Measurements from ENCODE around the gene RAB31. TPM values are rescaled to one million over a fixed set of nuclear protein-coding genes. Genes with fewer than 3 reads are reported as not detected.

RAB31 gene
- total RNA-seq, 2 donors from 2014 or later: 7.7 to 86.9 TPM

GRCh38 chr18:9850309-9850708 lies 142.2 kb downstream of the RAB31 start:
- Histone ChIP-seq H3K36me3 (no peaks in the 10 kb centered on the region), H3K27me3 (replicated peaks; ENCODE audit: insufficient read depth) (no peaks in the 10 kb centered on the region), H3K4me1 (replicated peaks) (peaks cover 8% of the 10 kb centered on the region), H3K27ac (no peak overlapping the region), H3K4me3 (no peak overlapping the region), H3K9me3 (no peaks in the 10 kb centered on the region)
- intact Hi-C loops (cut with DNase I): loop anchor here (10.0 kb wide), 1 partner anchor 146 kb away; the partner anchor contains the start of gene RAB31
- WGBS: 85% methylated on average over 3 of the region's 3 CpGs
- no peak for DNase-seq (ENCODE audit: low spot score)
- TF ChIP-seq POLR2A (IDR thresholded peaks at IDR 0.05) (no peak), POLR2AphosphoS5 (IDR thresholded peaks at IDR 0.05) (no peak), CTCF (IDR thresholded peaks at IDR 0.05) (no peak)

- TF ChIP-seq POLR2A (IDR thresholded peaks at IDR 0.05): no peak
- TF ChIP-seq CTCF (IDR thresholded peaks at IDR 0.05): no peak
- TF ChIP-seq POLR2AphosphoS5 (IDR thresholded peaks at IDR 0.05): no peak
- no peaks in the 10 kb centered on the region for H3K27me3 ChIP-seq (replicated peaks; ENCODE audit: insufficient read depth)
- peaks cover 5% of the 10 kb centered on the region for H3K4me1 ChIP-seq (replicated peaks)
- H3K9me3 ChIP-seq: no peaks in the 10 kb centered on the region
- H3K36me3 ChIP-seq: no peaks in the 10 kb centered on the region
- 87% methylated on average over 2 of the region's 2 CpGs for WGBS
- intact Hi-C loops (cut with DNase I): loop anchor here (10.0 kb wide), 1 partner anchor 147 kb away; the partner anchor contains the start of gene RAB31
- H3K4me3 ChIP-seq: no peak overlapping the region
- no peak overlapping the region for H3K27ac ChIP-seq
- DNase-seq (ENCODE audit: low spot score): no peak
Measured at GRCh38 chr18:9851511-9851910, 143.4 kb downstream of the RAB31 start.

GRCh38 chr18:9852266-9853081 lies 144.4 kb downstream of the RAB31 start:
- no peaks in the 10 kb centered on the region for H3K27me3 ChIP-seq (replicated peaks; ENCODE audit: insufficient read depth)
- no peaks in the 10 kb centered on the region for H3K4me1 ChIP-seq (replicated peaks)
- no peaks in the 10 kb centered on the region for H3K9me3 ChIP-seq
- TF ChIP-seq CTCF (IDR thresholded peaks at IDR 0.05) (no peak), POLR2A (IDR thresholded peaks at IDR 0.05) (no peak), POLR2AphosphoS5 (IDR thresholded peaks at IDR 0.05) (no peak)
- WGBS: 92% methylated on average over 5 of the region's 5 CpGs
- intact Hi-C loops (cut with DNase I): loop anchor here (10.0 kb wide), 1 partner anchor 148 kb away; the partner anchor contains the start of gene RAB31
- H3K4me3 ChIP-seq: no peak overlapping the region
- no peaks in the 10 kb centered on the region for H3K36me3 ChIP-seq
- no peak for DNase-seq (ENCODE audit: low spot score)
- H3K27ac ChIP-seq: no peak overlapping the region

- H3K27me3 ChIP-seq (replicated peaks; ENCODE audit: insufficient read depth): no peaks in the 10 kb centered on the region
- H3K9me3 ChIP-seq: no peaks in the 10 kb centered on the region
- H3K4me1 ChIP-seq (replicated peaks): no peaks in the 10 kb centered on the region
- intact Hi-C loops (cut with DNase I): loop anchor here (2.0 to 10.0 kb wide), 3 partner anchors 48 to 150 kb away; partner anchors contain the start of genes RAB31 and VAPA
- no peak overlapping the region for H3K4me3 ChIP-seq
- WGBS: 43% methylated on average over 12 of the region's 12 CpGs
- no peaks in the 10 kb centered on the region for H3K36me3 ChIP-seq
- no peak for DNase-seq (ENCODE audit: low spot score)
- H3K27ac ChIP-seq: peak overlapping the region; percentile 63 to 69
- peak; percentile 53 for TF ChIP-seq POLR2AphosphoS5 (IDR thresholded peaks at IDR 0.05)
- TF ChIP-seq CTCF (IDR thresholded peaks at IDR 0.05): no peak
Measured at GRCh38 chr18:9854801-9855676, 146.9 kb downstream of the RAB31 start.
